ENCODE measurements around the gene NRROS.

NRROS gene

DNA sequence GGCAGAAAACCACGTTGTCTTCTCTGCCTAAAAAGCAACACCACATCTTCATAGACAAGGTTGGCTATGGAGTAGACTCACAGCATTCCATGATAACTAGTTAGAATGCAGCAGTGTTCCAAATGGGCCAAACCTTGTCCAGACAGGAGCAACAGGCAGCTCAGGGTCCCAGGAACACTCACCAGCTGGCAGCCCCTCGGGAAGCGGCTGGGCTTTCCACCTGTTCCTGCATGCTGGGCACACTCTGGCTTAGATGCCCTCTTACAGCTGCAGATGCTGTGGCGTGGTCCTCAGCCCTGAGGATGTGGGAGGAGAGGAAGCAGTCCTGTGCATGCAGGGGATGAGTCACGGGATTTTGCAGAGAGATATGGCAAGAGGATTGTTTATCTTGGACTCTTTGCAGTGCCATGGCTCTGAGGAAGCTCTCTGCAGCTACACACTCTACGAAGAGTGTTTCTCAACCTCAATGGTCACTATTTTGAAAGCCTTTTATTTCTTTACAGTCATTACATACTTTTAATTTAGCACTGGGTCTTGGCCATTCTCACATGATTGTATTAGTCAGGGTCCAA is 11.3 kb downstream of the NRROS start:
- DNase-seq (ENCODE audit: low read depth): no peak

- no peak for DNase-seq (ENCODE audit: low read depth)
These were observed 12.3 kb downstream of the NRROS start for GRCh38 chr3:196651819-196652218.

GRCh38 chr3:196652961-196653795 is 13.7 kb downstream of the NRROS start:
- no peak for DNase-seq (ENCODE audit: low read depth)

GRCh38 chr3:196654006-196654734 is 14.7 kb downstream of the NRROS start:
- DNase-seq (ENCODE audit: low read depth): no peak

GRCh38 chr3:196654735-196655090 is 15.2 kb downstream of the NRROS start:
- no peak for DNase-seq (ENCODE audit: low read depth)

GRCh38 chr3:196655496-196655895 is 16.0 kb downstream of the NRROS start:
- DNase-seq (ENCODE audit: low read depth): no peak

DNA sequence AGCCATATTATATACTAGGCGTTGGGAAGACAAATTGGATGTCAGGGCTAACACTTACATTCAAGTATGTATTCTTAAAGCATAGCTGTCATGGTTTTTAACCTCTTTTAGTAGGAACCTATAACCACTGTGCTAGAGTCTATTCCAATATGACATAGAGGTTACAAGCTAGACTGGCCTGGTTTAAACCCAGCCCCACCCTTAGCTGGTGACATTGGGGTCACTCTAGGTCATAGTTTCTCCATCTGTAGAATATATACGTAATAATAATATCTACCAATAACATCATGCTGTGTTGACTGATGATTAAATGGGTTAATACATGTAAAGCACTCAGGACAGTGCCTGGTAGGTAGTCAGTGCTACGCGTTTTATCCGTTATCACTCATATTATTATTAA is 16.7 kb downstream of the NRROS start:
- no peak for DNase-seq (ENCODE audit: low read depth)

DNA sequence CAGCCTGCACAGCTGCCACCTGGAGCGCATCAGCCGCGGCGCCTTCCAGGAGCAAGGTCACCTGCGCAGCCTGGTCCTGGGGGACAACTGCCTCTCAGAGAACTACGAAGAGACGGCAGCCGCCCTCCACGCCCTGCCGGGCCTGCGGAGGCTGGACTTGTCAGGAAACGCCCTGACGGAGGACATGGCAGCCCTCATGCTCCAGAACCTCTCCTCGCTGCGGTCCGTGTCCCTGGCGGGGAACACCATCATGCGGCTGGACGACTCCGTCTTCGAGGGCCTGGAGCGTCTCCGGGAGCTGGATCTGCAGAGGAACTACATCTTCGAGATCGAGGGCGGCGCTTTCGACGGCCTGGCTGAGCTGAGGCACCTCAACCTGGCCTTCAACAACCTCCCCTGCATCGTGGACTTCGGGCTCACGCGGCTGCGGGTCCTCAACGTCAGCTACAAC is 20.4 kb downstream of the NRROS start:
- no peak for DNase-seq (ENCODE audit: low read depth)

DNA sequence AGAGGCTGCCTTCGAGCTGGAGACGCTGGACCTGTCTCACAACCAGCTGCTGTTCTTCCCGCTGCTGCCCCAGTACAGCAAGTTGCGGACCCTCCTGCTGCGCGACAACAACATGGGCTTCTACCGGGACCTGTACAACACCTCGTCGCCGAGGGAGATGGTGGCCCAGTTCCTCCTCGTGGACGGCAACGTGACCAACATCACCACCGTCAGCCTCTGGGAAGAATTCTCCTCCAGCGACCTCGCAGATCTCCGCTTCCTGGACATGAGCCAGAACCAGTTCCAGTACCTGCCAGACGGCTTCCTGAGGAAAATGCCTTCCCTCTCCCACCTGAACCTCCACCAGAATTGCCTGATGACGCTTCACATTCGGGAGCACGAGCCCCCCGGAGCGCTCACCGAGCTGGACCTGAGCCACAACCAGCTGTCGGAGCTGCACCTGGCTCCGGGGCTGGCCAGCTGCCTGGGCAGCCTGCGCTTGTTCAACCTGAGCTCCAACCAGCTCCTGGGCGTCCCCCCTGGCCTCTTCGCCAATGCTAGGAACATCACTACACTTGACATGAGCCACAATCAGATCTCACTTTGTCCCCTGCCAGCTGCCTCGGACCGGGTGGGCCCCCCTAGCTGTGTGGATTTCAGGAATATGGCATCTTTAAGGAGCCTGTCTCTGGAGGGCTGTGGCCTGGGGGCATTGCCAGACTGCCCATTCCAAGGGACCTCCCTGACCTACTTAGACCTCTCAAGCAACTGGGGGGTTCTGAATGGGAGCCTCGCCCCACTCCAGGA is 21.1 kb downstream of the NRROS start:
- no peak for DNase-seq (ENCODE audit: low read depth)

DNA sequence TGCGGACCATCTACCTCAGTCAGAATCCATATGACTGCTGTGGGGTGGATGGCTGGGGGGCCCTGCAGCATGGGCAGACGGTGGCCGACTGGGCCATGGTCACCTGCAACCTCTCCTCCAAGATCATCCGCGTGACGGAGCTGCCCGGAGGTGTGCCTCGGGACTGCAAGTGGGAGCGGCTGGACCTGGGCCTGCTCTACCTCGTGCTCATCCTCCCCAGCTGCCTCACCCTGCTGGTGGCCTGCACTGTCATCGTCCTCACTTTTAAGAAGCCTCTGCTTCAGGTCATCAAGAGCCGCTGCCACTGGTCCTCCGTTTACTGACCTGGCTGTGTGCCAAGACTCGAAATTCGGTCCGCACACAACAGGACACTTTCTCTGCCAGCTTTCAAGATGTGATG is 21.9 kb downstream of the NRROS start:
- no peak for DNase-seq (ENCODE audit: low read depth)

- no peak for DNase-seq (ENCODE audit: low read depth)
These were observed 22.5 kb downstream of the NRROS start for GRCh38 chr3:196662033-196662432.

DNA sequence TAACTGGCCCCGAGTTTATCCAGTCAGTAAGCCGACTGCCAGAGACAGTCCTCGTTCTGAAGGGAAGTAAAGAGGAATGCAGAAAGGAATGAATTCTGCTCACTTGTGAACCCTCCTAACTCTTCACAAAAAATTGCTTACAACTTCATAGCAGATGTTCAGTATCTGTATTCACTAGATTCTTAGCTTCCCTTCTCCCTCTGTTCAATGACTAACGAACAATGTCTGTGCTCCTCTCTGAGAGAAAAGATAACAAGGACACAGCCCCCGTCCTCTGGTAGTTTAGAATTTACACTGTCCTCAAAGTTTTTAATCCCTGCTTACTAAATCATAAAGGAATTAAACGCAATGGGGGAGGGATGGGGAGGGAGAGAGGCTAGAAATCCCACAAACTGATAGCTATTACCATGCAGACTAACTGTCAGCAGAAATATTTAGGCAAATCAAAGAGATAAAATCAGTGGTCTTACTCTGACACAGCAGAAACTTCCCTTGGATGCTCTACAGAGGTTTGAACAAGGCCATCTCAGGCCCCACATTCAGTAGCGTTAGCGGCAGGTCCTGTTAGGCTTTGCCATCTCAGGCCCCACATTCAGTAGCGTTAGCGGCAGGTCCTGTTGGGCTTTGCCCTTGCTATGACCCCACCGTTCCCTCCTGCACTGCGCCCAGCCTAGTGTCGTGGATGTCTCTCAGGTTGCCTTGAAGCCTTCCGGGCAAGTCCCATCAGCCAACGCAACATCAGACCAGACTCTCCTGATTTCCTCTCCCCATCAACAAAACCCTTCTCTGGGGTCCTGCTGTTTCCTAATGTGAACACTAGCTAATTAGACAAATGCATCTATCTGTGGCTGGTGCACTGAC is 23.4 kb downstream of the NRROS start:
- DNase-seq (ENCODE audit: low read depth): no peak

DNA sequence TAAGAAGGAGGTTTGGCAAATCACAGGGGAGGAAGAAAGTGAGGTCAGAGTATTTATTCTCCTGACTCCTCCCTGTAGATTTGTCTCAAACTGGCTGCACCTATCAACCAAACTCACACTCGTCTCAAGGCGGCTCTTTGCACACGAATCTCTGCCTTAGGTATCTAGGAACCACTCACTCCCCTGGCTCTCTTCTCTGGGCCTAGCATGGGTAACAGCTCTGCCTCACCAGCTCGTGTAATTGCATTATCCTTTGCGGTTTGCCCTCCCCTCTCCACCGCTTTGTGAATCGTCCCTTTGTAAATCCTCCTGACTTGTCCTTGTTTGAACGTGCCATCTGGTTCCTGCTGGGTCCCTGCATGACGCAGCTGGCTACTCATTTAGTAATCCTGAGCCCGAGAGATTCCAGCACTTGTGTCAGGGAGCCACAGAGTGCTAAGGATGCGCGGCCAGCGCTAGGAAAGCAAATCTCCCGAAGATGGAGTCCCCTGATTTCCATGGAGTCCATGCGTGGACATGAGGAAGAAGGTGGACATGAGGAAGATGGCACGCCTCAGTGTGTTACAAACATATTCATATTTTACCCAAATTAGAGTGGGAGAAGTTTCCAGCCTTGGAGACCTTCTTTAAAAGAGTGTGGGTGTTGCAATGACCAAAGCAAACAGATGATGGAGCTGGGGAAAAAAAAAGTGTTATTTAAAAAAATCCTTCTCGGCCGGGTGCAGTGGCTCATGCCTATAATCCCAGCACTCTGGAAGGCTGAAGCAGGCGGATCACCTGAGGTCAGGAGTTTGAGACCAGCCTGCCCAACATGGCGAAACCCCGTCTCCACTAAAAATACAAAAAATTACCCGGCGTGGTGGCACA is 26.7 kb downstream of the NRROS start:
- DNase-seq (ENCODE audit: low read depth): no peak

- no peak for DNase-seq (ENCODE audit: low read depth)
These were observed 27.7 kb downstream of the NRROS start for GRCh38 chr3:196667056-196667825.

GRCh38 chr3:196670339-196670738 is 30.8 kb downstream of the NRROS start:
- DNase-seq (ENCODE audit: low read depth): no peak

DNA sequence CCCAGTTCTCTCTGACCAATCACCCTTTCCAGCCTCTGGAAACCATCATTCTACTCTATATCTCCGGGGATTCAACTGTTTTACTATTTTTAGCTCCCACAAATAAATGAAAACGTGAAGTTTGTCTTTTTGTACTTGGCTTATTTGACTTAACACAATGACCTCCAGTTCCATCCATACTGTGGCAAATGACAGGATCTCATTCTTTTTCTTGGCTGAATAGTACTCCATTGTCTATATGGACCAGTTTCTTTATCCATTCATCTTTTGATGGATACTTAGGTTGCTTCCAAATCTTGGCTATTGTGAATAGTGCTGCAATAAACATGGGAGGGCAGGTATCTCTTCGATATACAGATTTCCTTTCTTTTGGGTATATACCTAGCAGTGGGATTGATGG is 34.1 kb downstream of the NRROS start:
- no peak for DNase-seq (ENCODE audit: low read depth)

GRCh38 chr3:196677353-196677752 is 37.9 kb downstream of the NRROS start:
- no peak for DNase-seq (ENCODE audit: low read depth)

DNA sequence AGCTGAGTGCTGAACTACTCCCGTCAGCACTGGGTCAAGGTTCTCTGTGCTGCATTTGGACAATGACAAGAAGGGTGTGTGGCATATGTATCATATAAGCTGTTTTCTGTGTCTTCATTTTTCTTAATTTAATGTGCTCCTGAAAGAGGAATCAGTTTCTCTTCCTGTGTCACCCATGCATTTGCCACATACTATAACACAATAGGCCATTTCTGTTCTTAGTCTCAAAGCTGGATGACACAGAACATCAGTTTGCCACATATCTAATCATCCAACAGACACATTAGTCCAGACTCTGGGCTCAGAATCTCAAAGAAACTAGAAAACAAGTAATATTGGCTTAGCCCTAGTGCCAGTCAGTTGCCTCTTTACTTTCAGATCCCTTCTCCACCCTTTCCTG is 38.4 kb downstream of the NRROS start:
- DNase-seq (ENCODE audit: low read depth): no peak

DNA sequence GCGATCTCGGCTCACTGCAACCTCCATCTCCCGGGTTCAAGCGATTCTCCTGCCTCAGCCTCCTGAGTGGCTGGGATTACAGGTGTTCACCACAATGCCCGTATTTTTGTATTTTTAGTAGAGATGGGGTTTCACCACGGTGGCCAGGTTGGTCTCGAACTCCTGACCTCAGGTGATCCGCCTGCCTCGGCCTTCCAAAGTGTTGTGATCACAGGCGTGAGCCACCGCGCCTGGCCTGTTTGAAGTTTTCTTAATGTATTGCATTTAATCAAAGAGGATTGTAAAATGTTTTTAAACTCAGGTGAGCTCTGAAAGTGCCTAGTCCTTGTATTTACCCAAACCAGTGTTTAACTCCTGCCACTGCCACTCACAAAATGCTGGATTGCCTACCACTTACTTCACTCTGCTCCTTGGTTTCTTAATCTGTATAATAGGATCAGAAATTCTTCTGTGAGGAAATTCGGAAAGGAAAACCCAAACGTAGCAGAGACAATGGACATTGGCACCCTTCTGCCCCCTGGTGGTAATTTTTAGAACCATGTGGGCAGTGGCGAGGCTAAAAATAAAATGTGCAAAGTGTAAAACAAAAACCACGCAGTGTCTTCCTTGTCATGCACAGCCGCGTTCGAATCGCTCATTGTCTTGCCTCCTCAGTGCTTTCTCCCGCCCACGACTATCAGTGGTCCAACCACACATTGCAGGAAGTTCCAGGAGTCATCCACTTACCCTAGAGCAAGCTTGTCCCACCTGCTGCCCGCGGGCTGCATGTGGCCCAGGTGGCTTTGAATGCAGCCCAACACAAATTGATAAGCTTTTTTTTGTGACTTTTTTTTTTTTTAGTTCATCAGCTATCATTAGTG is 45.3 kb downstream of the NRROS start:
- peak; percentile 30 for DNase-seq (ENCODE audit: low read depth)

All from stimulated activated CD8-positive, alpha-beta memory T cell treated with anti-CD3 and anti-CD28 coated beads, Interleukin-7, amount 100 ng/mL, for 24 hours (primary cell).